Stomach (tissue), 9 donors: ENCODE measurements around the gene NELL1. TPM values are rescaled to one million over a fixed set of nuclear protein-coding genes. Genes with fewer than 3 reads are reported as not detected.

Source experiments
- DNase-seq, 2 donors: peaks; one replicate each; pipeline versions ENCODE4 v3.0.0 to v3.0.0-alpha.2; 2013 to 2019
- H3K27ac ChIP-seq, 5 donors: fragments of 200-600 bp in 4 of 5; sonication (generic) in 4 of 5; one replicate each; pipeline ENCODE4 v1.5.1; 2013 to 2019; ENCODE audit warnings: mild to moderate bottlenecking in 1 of 5, moderate library complexity in 1 of 5
- H3K27me3 ChIP-seq, 3 donors: fragments of 200-600 bp; sonication (generic); one replicate each; pipeline ENCODE4 v1.5.1; 2017 to 2019; ENCODE audit warnings: mixed run types in 1 of 3
- H3K36me3 ChIP-seq, 4 donors: fragments of 200-600 bp; sonication (generic); 1 replicate in 3 of 4; 2 replicates in 1 of 4; pipeline ENCODE4 v1.5.1; 2016 to 2019
- H3K4me1 ChIP-seq, 4 donors: fragments of 200-600 bp; sonication (generic); one replicate each; pipeline ENCODE4 v1.5.1; 2016 to 2019
- H3K4me3 ChIP-seq, 4 donors: fragments of 200-600 bp; sonication (generic) in 3 of 4; one replicate each; pipeline ENCODE4 v1.5.1; 2016 to 2019; ENCODE audit warnings: mild to moderate bottlenecking in 1 of 4
- H3K9me3 ChIP-seq, 4 donors: fragments of 200-600 bp; sonication (generic); one replicate each; pipeline ENCODE4 v1.5.1; 2016 to 2019
- CTCF ChIP-seq, 7 experiments: fragments of 450-650 bp in 4 of 7; fragments of 200-600 bp in 3 of 7; sonication (generic) in 3 of 7; IDR thresholded peaks; one replicate each; pipeline ENCODE4 v1.5.1; 2016 to 2019; ENCODE audit warnings: antibody characterized with exemption in 7 of 7, control low read depth in 2 of 7, mild to moderate bottlenecking in 1 of 7
- EP300 ChIP-seq: sonication (generic); formaldehyde crosslinking; IDR thresholded peaks from one replicate; pipeline ENCODE4 v1.6.1; 2017; ENCODE audit warnings: antibody characterized with exemption
- POLR2A ChIP-seq, 4 donors: fragments of 450-650 bp; IDR thresholded peaks; one replicate each; pipeline ENCODE4 v1.6.1; 2016; ENCODE audit warnings: antibody characterized with exemption in 4 of 4, control low read depth in 2 of 4, mild to moderate bottlenecking in 1 of 4, moderate library complexity in 1 of 4
- POLR2AphosphoS5 ChIP-seq, 3 donors: sonication (generic); formaldehyde crosslinking; IDR thresholded peaks; one replicate each; pipeline ENCODE4 v1.6.1; 2016; ENCODE audit warnings: antibody characterized with exemption in 3 of 3
- WGBS, 5 donors: extraction: QIAGEN DNeasy Blood & Tissue Kit in 3 of 5; methylation state at CpG; one replicate each; pipeline versions ENCODE4 v1.1.5 to v1.1.7; 2013 to 2018; 5-methylcytosine and 5-hydroxymethylcytosine counted together
- intact Hi-C: fragments of 100-400 bp; cut with DNase I; formaldehyde crosslinking; loops from one replicate; pipeline ENCODE4 v1.15.1; 2023; ENCODE audit warnings: low total_unique reads
- polyA plus RNA-seq, 3 donors: library from polyadenylated mRNA; stranded (reverse); fragments of 200-250 nt; gene quantifications; one replicate each; pipeline ENCODE4 v1.2.3, GENCODE V29; 2013
- total RNA-seq, 5 donors: library from RNA; depleted of rRNA; stranded (reverse); fragments of >200 nt; gene quantifications; one replicate each; pipeline versions ENCODE4 v1.1.0 to v1.2.3, GENCODE V29; 2014 to 2016
- donor health status: healthy with polysubstance abuse.
- donor health status: Bipolar disorder and iron deficiency.
- donor health status: healthy.

NELL1 gene
- total and polyA plus RNA-seq, 8 donors, result 0.05 to 15.4 (median 2.7) TPM; not detected in 5

DNA sequence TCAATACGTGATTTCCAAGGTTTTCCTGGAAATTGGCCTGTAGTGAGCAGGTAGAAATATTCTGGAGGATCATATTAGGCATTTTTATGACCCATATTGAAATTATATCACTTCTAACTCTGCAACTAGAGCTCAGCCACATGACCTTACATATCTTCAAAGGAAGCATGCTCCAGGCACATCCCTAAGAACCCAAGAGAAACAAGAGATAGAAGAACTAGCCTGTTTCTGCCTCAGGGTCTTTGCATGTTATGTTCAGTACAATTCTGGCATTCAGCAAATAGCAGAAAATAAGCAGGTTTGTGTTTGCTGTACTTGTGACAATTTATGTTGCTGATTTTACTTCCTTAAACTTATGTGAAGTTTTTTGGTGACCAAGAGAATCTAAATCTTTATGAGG lies 859.8 kb downstream of the NELL1 start:
- no peak overlapping the region for H3K27ac ChIP-seq
- TF ChIP-seq POLR2A (IDR thresholded peaks at IDR 0.05) (no peak), EP300 (no peak), CTCF (IDR thresholded peaks at IDR 0.05) (no peak), POLR2AphosphoS5 (IDR thresholded peaks at IDR 0.05) (no peak)
- no peaks in the 10 kb centered on the region for H3K27me3 ChIP-seq
- intact Hi-C loops, result no loop called here
- H3K4me3 ChIP-seq, result no peak overlapping the region
- WGBS, 5 donors, result 29 to 60% (median 48%) methylated on average over 1 of the region's 1 CpG
- no peaks in the 10 kb centered on the region for H3K36me3 ChIP-seq
- H3K4me1 ChIP-seq, result no peaks in the 10 kb centered on the region
- H3K9me3 ChIP-seq, result no peaks in the 10 kb centered on the region
- no peak for DNase-seq

- 73 to 86% (median 78%) methylated on average over 5 of the region's 5 CpGs for WGBS, 5 donors
- H3K4me1 ChIP-seq, result no peaks in the 10 kb centered on the region
- intact Hi-C loops, result no loop called here
- H3K9me3 ChIP-seq, result no peaks in the 10 kb centered on the region
- TF ChIP-seq POLR2AphosphoS5 (IDR thresholded peaks at IDR 0.05) (no peak), CTCF (IDR thresholded peaks at IDR 0.05) (no peak)
- no peaks in the 10 kb centered on the region for H3K36me3 ChIP-seq
- no peaks in the 10 kb centered on the region for H3K27me3 ChIP-seq
- DNase-seq, result no peak
- H3K27ac ChIP-seq, result no peak overlapping the region
- no peak overlapping the region for H3K4me3 ChIP-seq
Observed at GRCh38 chr11:21534288-21534687, 864.9 kb downstream of the NELL1 start.

DNA sequence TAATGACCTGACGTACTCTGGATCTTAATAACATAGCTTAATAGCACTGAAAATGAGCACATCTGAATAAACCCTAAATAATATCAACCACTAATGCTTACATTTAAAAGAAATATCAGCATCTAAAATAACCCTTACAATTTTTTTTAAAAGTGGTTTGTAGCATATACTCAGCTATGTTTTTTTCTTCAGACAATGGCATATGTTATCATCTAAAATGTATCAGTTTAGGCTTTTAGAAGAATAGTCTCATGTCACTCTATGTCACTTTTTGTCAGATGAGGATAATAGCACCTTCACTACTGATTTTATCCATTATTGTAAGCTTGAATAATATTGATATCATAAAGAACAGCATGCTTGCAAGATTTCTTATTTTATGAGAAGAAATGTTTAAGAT lies 868.6 kb downstream of the NELL1 start:
- Histone ChIP-seq H3K4me3 (no peak overlapping the region), H3K27ac (no peak overlapping the region), H3K27me3 (no peaks in the 10 kb centered on the region), H3K36me3 (no peaks in the 10 kb centered on the region), H3K9me3 (no peaks in the 10 kb centered on the region), H3K4me1 (no peaks in the 10 kb centered on the region)
- intact Hi-C loops, result no loop called here
- 73 to 83% (median 78%) methylated on average over 1 of the region's 1 CpG for WGBS, 5 donors
- no peak for DNase-seq
- TF ChIP-seq POLR2AphosphoS5 (IDR thresholded peaks at IDR 0.05) (no peak), EP300 (no peak), CTCF (IDR thresholded peaks at IDR 0.05) (no peak), POLR2A (IDR thresholded peaks at IDR 0.05) (no peak)

GRCh38 chr11:21541187-21541751 lies 871.9 kb downstream of the NELL1 start:
- no peaks in the 10 kb centered on the region for H3K27me3 ChIP-seq
- intact Hi-C loops, result no loop called here
- no peaks in the 10 kb centered on the region for H3K36me3 ChIP-seq
- WGBS, 5 donors, result 64 to 78% (median 72%) methylated on average over 5 of the region's 5 CpGs
- H3K27ac ChIP-seq, result no peak overlapping the region
- no peaks in the 10 kb centered on the region for H3K9me3 ChIP-seq
- TF ChIP-seq POLR2AphosphoS5 (IDR thresholded peaks at IDR 0.05) (no peak), CTCF (IDR thresholded peaks at IDR 0.05) (no peak), EP300 (no peak), POLR2A (IDR thresholded peaks at IDR 0.05) (no peak)
- H3K4me3 ChIP-seq, result no peak overlapping the region
- DNase-seq, result no peak
- no peaks in the 10 kb centered on the region for H3K4me1 ChIP-seq
